Measurements from ENCODE around the gene GNA12.

Gene GNA12

GRCh38 chr7:2812114-2812487 lies 32.0 kb downstream of the GNA12 start:
- H3K27ac ChIP-seq = no peak overlapping the region
- TF ChIP-seq ZFX (IDR thresholded peaks at IDR 0.05) = no peak
- TF ChIP-seq CTCF (conservative IDR thresholded peaks at IDR 0.05) = no peak

GRCh38 chr7:2811476-2812113 lies 32.5 kb downstream of the GNA12 start:
- TF ChIP-seq CTCF (conservative IDR thresholded peaks at IDR 0.05) = no peak
- TF ChIP-seq ZFX (IDR thresholded peaks at IDR 0.05) = no peak
- no peak overlapping the region for H3K27ac ChIP-seq

GRCh38 chr7:2810682-2811415 lies 33.3 kb downstream of the GNA12 start:
- H3K27ac ChIP-seq = no peak overlapping the region
- TF ChIP-seq ZFX (IDR thresholded peaks at IDR 0.05) = no peak
- TF ChIP-seq CTCF (conservative IDR thresholded peaks at IDR 0.05) = no peak

GRCh38 chr7:2809903-2810625 lies 34.0 kb downstream of the GNA12 start:
- TF ChIP-seq ZFX (IDR thresholded peaks at IDR 0.05) (no peak), CTCF (conservative IDR thresholded peaks at IDR 0.05) (no peak)
- no peak overlapping the region for H3K27ac ChIP-seq

GRCh38 chr7:2808891-2809665 lies 35.0 kb downstream of the GNA12 start:
- no peak overlapping the region for H3K27ac ChIP-seq
- TF ChIP-seq ZFX (IDR thresholded peaks at IDR 0.05) (no peak), CTCF (conservative IDR thresholded peaks at IDR 0.05) (no peak)

GRCh38 chr7:2807845-2808772 lies 36.0 kb downstream of the GNA12 start:
- TF ChIP-seq CTCF (conservative IDR thresholded peaks at IDR 0.05) = no peak
- no peak for TF ChIP-seq ZFX (IDR thresholded peaks at IDR 0.05)
- H3K27ac ChIP-seq = no peak overlapping the region
